HG02943 (cell line): ENCODE results near the gene RPL13A.
"Not testable (repeated sequence)": the region's sequence is repeated elsewhere in the genome, so short reads cannot be mapped to it uniquely, and the experiment has no call there.

Experiments used
- ATAC-seq: cut with Tn5 transposase; IDR thresholded peaks from one replicate; pipeline ENCODE4 v1.9.1; 2021; ENCODE audit warnings: mild to moderate bottlenecking, low read depth, moderate library complexity; ENCODE audit not compliant: unreplicated experiment

RPL13A gene

GRCh38 chr19:49487277-49488045, at the start of gene RPL13A:
Gene RPL13A, plus strand, starts transcription at chr19:49487608. Its CDS starts 22 bp downstream, at chr19:49487630.
- ATAC-seq: peak; percentile 89

GRCh38 chr19:49438261-49438660, 49.1 kb upstream of the RPL13A start:
- no peak for ATAC-seq

GRCh38 chr19:49439836-49440235, 47.6 kb upstream of the RPL13A start:
- no peak for ATAC-seq

GRCh38 chr19:49440439-49441209, 46.8 kb upstream of the RPL13A start:
- no peak for ATAC-seq

- no peak for ATAC-seq
These were observed 46.0 kb upstream of the RPL13A start, which contains the start of gene SLC17A7 for GRCh38 chr19:49441210-49441959. Gene SLC17A7, minus strand, starts transcription at chr19:49441527. Its CDS starts 148 bp downstream, at chr19:49441379.

GRCh38 chr19:49441960-49442350, 45.5 kb upstream of the RPL13A start:
- no peak for ATAC-seq

- ATAC-seq: no peak
These were observed 45.1 kb upstream of the RPL13A start for GRCh38 chr19:49442354-49442753.

- peak; percentile 10 for ATAC-seq
These were observed 44.5 kb upstream of the RPL13A start for GRCh38 chr19:49442771-49443365.

- peak; percentile 78 for ATAC-seq
These were observed 43.9 kb upstream of the RPL13A start for GRCh38 chr19:49443366-49444099.

GRCh38 chr19:49444100-49444700, 43.2 kb upstream of the RPL13A start:
- ATAC-seq: not testable (repeated sequence)

GRCh38 chr19:49445997-49446396, 41.4 kb upstream of the RPL13A start:
- ATAC-seq: no peak

- no peak for ATAC-seq
These were observed 39.6 kb upstream of the RPL13A start for GRCh38 chr19:49447485-49448431.

- ATAC-seq: no peak
These were observed 39.0 kb upstream of the RPL13A start for GRCh38 chr19:49448432-49448786.

GRCh38 chr19:49450405-49450804, 37.0 kb upstream of the RPL13A start:
- ATAC-seq: no peak

- ATAC-seq: peak; percentile 59
These were observed 35.8 kb upstream of the RPL13A start, which contains the start of gene PIH1D1 for GRCh38 chr19:49451430-49452181. Gene PIH1D1, minus strand, starts transcription at chr19:49451814. Its CDS starts 240 bp downstream, at chr19:49451574.

- ATAC-seq: peak; percentile 72
These were observed 34.2 kb upstream of the RPL13A start, which contains the start of gene ALDH16A1 for GRCh38 chr19:49453013-49453756. Gene ALDH16A1, plus strand, starts transcription at chr19:49453225. Its CDS starts 107 bp downstream, at chr19:49453332.

- no peak for ATAC-seq
These were observed 33.6 kb upstream of the RPL13A start for GRCh38 chr19:49453757-49454240.
